ENCODE data around the gene ACAD8.

DNA sequence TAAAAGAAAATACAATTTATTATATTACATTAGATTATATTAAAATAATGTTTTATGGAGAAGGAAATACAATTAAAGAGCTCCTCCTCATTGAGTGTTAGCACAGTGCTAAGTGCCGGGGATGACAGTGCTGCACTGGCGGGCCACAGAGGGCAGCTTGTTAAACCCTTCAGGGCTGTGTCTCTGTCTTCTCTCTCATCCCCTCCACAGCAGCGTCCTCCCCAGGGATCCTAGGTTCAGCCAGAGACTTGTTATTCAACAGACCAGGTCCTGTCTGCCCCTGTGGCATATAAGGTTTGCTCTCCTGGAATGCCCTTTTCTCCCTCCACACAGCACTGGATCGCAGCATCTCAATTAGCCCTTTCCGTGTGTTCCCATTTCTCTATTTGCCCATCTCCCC lies 14.4 kb upstream of the ACAD8 start:
- TF ChIP-seq, protein P1, sequence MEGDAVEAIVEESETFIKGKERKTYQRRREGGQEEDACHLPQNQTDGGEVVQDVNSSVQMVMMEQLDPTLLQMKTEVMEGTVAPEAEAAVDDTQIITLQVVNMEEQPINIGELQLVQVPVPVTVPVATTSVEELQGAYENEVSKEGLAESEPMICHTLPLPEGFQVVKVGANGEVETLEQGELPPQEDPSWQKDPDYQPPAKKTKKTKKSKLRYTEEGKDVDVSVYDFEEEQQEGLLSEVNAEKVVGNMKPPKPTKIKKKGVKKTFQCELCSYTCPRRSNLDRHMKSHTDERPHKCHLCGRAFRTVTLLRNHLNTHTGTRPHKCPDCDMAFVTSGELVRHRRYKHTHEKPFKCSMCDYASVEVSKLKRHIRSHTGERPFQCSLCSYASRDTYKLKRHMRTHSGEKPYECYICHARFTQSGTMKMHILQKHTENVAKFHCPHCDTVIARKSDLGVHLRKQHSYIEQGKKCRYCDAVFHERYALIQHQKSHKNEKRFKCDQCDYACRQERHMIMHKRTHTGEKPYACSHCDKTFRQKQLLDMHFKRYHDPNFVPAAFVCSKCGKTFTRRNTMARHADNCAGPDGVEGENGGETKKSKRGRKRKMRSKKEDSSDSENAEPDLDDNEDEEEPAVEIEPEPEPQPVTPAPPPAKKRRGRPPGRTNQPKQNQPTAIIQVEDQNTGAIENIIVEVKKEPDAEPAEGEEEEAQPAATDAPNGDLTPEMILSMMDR (IDR thresholded peaks at IDR 0.05) = no peak
- TF ChIP-seq POLR2A (IDR thresholded peaks at IDR 0.05) = no peak

All from testis (tissue), 2 donors.